Adrenal gland (tissue), 12 donors: ENCODE measurements around the gene SCARF2. TPM values are rescaled to one million over a fixed set of nuclear protein-coding genes. Genes with fewer than 3 reads are reported as not detected.

Experiments
- DNase-seq, 7 donors: peaks; one replicate each; pipeline ENCODE4 v3.0.0-alpha.2; 2019 to 2020
- H3K27ac ChIP-seq, 5 donors: fragments of 200-600 bp; sonication (generic) in 4 of 5; 1 replicate in 3 of 5; 2 replicates in 2 of 5; pipeline versions ENCODE4 v1.5.1 to v1.8.0; 2016 to 2020; ENCODE audit warnings: mild to moderate bottlenecking in 1 of 5
- H3K27me3 ChIP-seq: fragments of 200-600 bp; 2 replicates; pipeline ENCODE4 v1.8.0; 2021
- H3K36me3 ChIP-seq, 2 donors: fragments of 200-600 bp; replicated peaks in 1 of 2; 1 replicate in 1 of 2; 2 replicates in 1 of 2; pipeline versions ENCODE4 v1.5.1 to v1.8.0; 2018 to 2022
- H3K4me1 ChIP-seq, 2 donors: fragments of 200-600 bp; replicated peaks in 1 of 2; 1 replicate in 1 of 2; 2 replicates in 1 of 2; pipeline versions ENCODE4 v1.5.1 to v1.8.0; 2018 to 2021
- H3K4me3 ChIP-seq, 4 donors: fragments of 200-600 bp; sonication (generic) in 3 of 4; one replicate each; pipeline ENCODE4 v1.5.1; 2016 to 2018
- H3K9me3 ChIP-seq, 3 donors: fragments of 200-600 bp; sonication (generic) in 1 of 3; replicated peaks in 1 of 3; 1 replicate in 2 of 3; 2 replicates in 1 of 3; pipeline versions ENCODE4 v1.5.1 to v1.8.0; 2016 to 2021
- CTCF ChIP-seq, 6 experiments: fragments of 450-650 bp in 4 of 6; fragments of 200-600 bp in 2 of 6; sonication (generic) in 1 of 6; IDR thresholded peaks; 1 replicate in 5 of 6; 2 replicates in 1 of 6; pipeline versions ENCODE4 v1.5.1 to v1.8.0; 2016 to 2021; ENCODE audit warnings: antibody characterized with exemption in 6 of 6, mild to moderate bottlenecking in 2 of 6, moderate library complexity in 1 of 6
- POLR2A ChIP-seq, 2 donors: fragments of 450-650 bp; IDR thresholded peaks; one replicate each; pipeline ENCODE4 v1.6.1; 2017; ENCODE audit warnings: antibody characterized with exemption in 2 of 2, mild to moderate bottlenecking in 2 of 2, moderate library complexity in 1 of 2
- WGBS, 4 donors: extraction: QIAGEN DNeasy Blood & Tissue Kit in 2 of 4; methylation state at CpG; one replicate each; pipeline versions ENCODE4 v1.1.5 to v1.1.7; 2013 to 2017; 5-methylcytosine and 5-hydroxymethylcytosine counted together
- intact Hi-C, 2 donors: fragments of 100-400 bp; cut with DNase I; formaldehyde crosslinking; loops; one replicate each; pipeline versions ENCODE4 v1.14.1 to v1.15.0; 2022 to 2023
- polyA plus RNA-seq, 3 donors: library from polyadenylated mRNA; stranded (reverse); fragments of 200-250 nt in 2 of 3; fragments of 350-450 nt in 1 of 3; fragmentation: Illumina TruSeq in 1 of 3; extraction: RNeasy Lipid Tissue Mini Kit (QIAGEN cat#74804) in 1 of 3; gene quantifications; one replicate each; pipeline ENCODE4 v1.2.3, GENCODE V29; 2013 to 2014
- total RNA-seq, 9 donors: library from RNA; depleted of rRNA in 4 of 9; stranded (reverse); fragments of >200 nt in 4 of 9; fragments of 120-200 nt in 1 of 9; fragmentation: NEBNext Ultra II Directional in 1 of 9; extraction: Animal tissue kit (Norgen Biotek cat#: 25700) in 1 of 9; gene quantifications; one replicate each; pipeline versions ENCODE4 v1.1.0 to v1.2.4, GENCODE V29; 2013 to 2023
- donor health status: healthy with polysubstance abuse.
- donor health status: Bipolar disorder and iron deficiency.
- donor health status: DM: yes; HTN: yes; CAD: no.
- donor health status: DM: no; HTN: no; CAD: no.
- donor health status: DM: no; HTN: no; CAD: no.
- donor health status: DM: yes; HTN: yes; CAD: no.

Gene SCARF2
- total and polyA plus RNA-seq, 12 donors = 0.92 to 45.3 (median 7.4) TPM

GRCh38 chr22:20430101-20430719, 7.4 kb downstream of the SCARF2 start:
- WGBS, 4 donors = 28 to 49% (median 33%) methylated on average over 2 to 37 of the region's 37 CpGs
- TF ChIP-seq POLR2A (IDR thresholded peaks at IDR 0.05) (no peak), CTCF (IDR thresholded peaks at IDR 0.05) (no peak)
- no peak overlapping the region for H3K4me3 ChIP-seq
- H3K4me1 ChIP-seq = peaks cover 12 to 27% of the 10 kb centered on the region in 2 donors
- intact Hi-C loops = loop anchor here in 1 of 2 donors (10.0 kb wide), 1 partner anchor 55 kb away; no protein-coding TSS in a partner anchor
- DNase-seq = no peak
- H3K9me3 ChIP-seq = no peaks in the 10 kb centered on the region
- no peaks in the 10 kb centered on the region for H3K36me3 ChIP-seq
- H3K27me3 ChIP-seq = peaks cover 42% of the 10 kb centered on the region
- no peak overlapping the region for H3K27ac ChIP-seq

DNA sequence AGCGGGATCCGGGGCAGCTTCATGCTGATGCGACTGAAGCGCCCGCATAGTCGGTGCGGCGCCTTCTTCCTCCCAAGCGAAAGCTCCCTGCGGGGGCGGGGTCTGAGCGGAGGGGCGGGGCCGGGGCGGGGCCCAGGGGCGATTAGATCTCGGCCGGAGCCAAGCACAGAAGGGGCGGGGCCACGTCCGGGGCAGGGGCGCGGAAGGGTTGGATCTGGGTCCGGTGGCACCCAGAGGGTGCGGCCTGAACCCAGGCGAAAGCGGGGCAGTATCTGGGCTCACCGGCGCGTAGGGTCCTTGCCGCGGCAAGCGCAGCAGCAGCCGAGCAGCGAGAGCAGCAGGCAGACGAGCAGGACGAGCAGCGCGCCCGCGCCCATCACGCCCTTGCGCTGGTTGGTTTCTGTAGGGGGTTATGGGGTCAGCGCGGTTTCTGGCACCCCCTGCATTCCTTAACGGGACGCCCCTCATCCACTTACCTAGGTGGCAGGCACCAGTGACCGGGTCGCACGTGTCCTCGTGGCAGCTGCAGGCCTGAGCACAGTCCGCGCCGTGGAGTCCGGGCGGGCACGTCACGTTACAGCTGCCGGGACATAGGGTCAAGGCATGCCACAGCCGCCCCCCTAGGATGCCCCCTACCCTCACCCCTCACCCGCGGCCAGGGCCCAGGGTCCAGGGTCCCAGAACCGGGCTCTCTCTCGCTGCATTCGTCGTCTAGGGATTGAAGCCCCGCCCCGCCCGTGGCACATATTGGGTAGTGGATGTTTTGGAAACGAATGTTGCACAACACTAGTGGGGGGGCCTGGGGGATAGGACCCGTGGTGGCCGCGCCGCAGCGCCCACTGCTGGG, 8.1 kb downstream of the SCARF2 start:
- peaks cover 35% of the 10 kb centered on the region for H3K27me3 ChIP-seq
- peaks cover 12 to 34% of the 10 kb centered on the region in 2 donors for H3K4me1 ChIP-seq
- TF ChIP-seq POLR2A (IDR thresholded peaks at IDR 0.05) = no peak
- TF ChIP-seq CTCF (IDR thresholded peaks at IDR 0.05) = no peak
- no peaks in the 10 kb centered on the region for H3K36me3 ChIP-seq
- peak overlapping the region in 1 of 4 donors; percentile 47 for H3K4me3 ChIP-seq
- H3K9me3 ChIP-seq = no peaks in the 10 kb centered on the region
- DNase-seq = peak; percentile 43 to 66 (median 59)
- no peak overlapping the region for H3K27ac ChIP-seq
- 20 to 30% (median 24%) methylated on average over 20 to 75 of the region's 75 CpGs for WGBS, 4 donors
- intact Hi-C loops = loop anchor here in 1 of 2 donors (10.0 kb wide), 2 partner anchors 55 to 135 kb away; no protein-coding TSS in a partner anchor

DNA sequence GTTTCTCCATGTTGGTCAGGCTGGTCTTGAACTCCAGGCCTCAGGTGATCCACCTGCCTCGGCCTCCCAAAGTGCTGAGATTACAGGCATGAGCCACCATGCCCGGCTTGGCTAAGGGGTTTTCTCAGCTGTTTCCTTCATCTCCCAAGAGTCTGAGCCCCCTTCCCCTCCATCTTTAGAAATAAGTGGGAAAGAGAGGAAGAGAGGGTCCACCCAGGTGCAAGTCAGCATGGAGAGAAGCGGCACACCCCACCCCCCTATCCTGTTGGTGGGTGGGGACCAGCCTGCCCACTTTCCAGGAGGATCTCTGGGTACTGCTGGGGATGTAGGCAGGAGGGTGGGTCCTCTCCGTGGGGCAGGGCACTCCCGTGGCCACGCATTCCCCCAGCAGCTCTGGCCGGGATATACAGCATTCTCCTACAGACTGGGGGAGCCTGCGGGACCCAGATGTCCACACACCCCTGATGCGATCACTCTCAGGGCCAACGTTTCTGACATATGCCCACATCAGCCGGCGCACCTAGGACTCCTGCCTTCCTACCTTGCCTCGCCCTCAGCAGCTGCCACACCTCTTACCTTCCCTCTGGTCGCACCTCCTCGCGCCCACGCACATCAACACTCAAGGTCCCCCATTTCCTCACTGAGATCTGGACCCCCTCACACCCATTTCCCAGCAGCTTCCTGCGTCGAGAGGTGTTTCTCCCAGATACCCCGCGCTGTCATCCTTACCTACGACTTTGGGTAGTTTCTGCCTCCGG, 8.9 kb downstream of the SCARF2 start:
- Histone ChIP-seq H3K36me3 (no peaks in the 10 kb centered on the region), H3K4me1 (peaks cover 12 to 38% of the 10 kb centered on the region in 2 donors), H3K27ac (no peak overlapping the region), H3K27me3 (peaks cover 34% of the 10 kb centered on the region), H3K9me3 (no peaks in the 10 kb centered on the region), H3K4me3 (peak overlapping the region in 1 of 4 donors; percentile 47)
- no peak for DNase-seq
- WGBS, 4 donors = 63 to 70% (median 66%) methylated on average over 19 to 23 of the region's 23 CpGs
- intact Hi-C loops = loop anchor here in 1 of 2 donors (10.0 kb wide), 1 partner anchor 136 kb away; no protein-coding TSS in a partner anchor
- TF ChIP-seq CTCF (IDR thresholded peaks at IDR 0.05) (no peak), POLR2A (IDR thresholded peaks at IDR 0.05) (no peak)
